ENCODE data around the gene OR7A10.

- no peak for TF ChIP-seq ZNF274 (IDR thresholded peaks at IDR 0.05; ENCODE audit: low read depth, low read length)
- TF ChIP-seq SUZ12 (IDR thresholded peaks at IDR 0.05; ENCODE audit: extremely low read depth, insufficient read depth, insufficient read length), result no peak
These were observed 11.3 kb downstream of the OR7A10 start for GRCh38 chr19:14837391-14837790.
